ENCODE data around the gene MSH3.

Gene MSH3

GRCh38 chr5:80884086-80884813, 229.8 kb downstream of the MSH3 start:
- DNase-seq = no peak
- Histone ChIP-seq H3K79me2 (ENCODE audit: low read length) (no peaks in the 10 kb centered on the region), H3K27me3 (replicated peaks; ENCODE audit: insufficient read depth, low read length) (no peaks in the 10 kb centered on the region), H3K9ac (ENCODE audit: low read length) (no peak overlapping the region), H3K4me2 (ENCODE audit: low read depth, low read length) (no peak overlapping the region), H3K4me3 (ENCODE audit: low read length) (no peak overlapping the region), H3K4me1 (ENCODE audit: low read length) (no peaks in the 10 kb centered on the region), H2AFZ (ENCODE audit: low read length) (no peak overlapping the region), H3K9me3 (replicated peaks; ENCODE audit: insufficient read depth, low read length) (no peaks in the 10 kb centered on the region), H3K9me2 (replicated peaks; ENCODE audit: insufficient read depth, low read length) (no peaks in the 10 kb centered on the region), H3F3A (ENCODE audit: insufficient read depth, low read length) (no peaks in the 10 kb centered on the region), H3K27ac (ENCODE audit: low read length) (no peak overlapping the region), H3K36me3 (replicated peaks; ENCODE audit: insufficient read depth, low read length) (no peaks in the 10 kb centered on the region), H4K20me1 (ENCODE audit: insufficient read depth, low read length) (no peaks in the 10 kb centered on the region)
- TF ChIP-seq EZH2 (optimal IDR thresholded peaks at IDR 0.05; ENCODE audit: low read depth, low read length) (no peak), EZH2phosphoT487 (IDR thresholded peaks at IDR 0.05; ENCODE audit: low read length) (no peak), CTCF (IDR thresholded peaks at IDR 0.05; ENCODE audit: low read length) (no peak)

- Histone ChIP-seq H2AFZ (ENCODE audit: low read length) (no peak overlapping the region), H3F3A (ENCODE audit: insufficient read depth, low read length) (no peaks in the 10 kb centered on the region), H3K4me1 (ENCODE audit: low read length) (no peaks in the 10 kb centered on the region), H3K27me3 (replicated peaks; ENCODE audit: insufficient read depth, low read length) (no peaks in the 10 kb centered on the region), H3K4me3 (ENCODE audit: low read length) (no peak overlapping the region), H4K20me1 (ENCODE audit: insufficient read depth, low read length) (no peaks in the 10 kb centered on the region), H3K9ac (ENCODE audit: low read length) (no peak overlapping the region), H3K36me3 (replicated peaks; ENCODE audit: insufficient read depth, low read length) (no peaks in the 10 kb centered on the region), H3K9me3 (replicated peaks; ENCODE audit: insufficient read depth, low read length) (no peaks in the 10 kb centered on the region), H3K79me2 (ENCODE audit: low read length) (no peaks in the 10 kb centered on the region), H3K9me2 (replicated peaks; ENCODE audit: insufficient read depth, low read length) (no peaks in the 10 kb centered on the region), H3K27ac (ENCODE audit: low read length) (no peak overlapping the region), H3K4me2 (ENCODE audit: low read depth, low read length) (no peak overlapping the region)
- no peak for TF ChIP-seq CTCF (IDR thresholded peaks at IDR 0.05; ENCODE audit: low read length)
- no peak for TF ChIP-seq EZH2phosphoT487 (IDR thresholded peaks at IDR 0.05; ENCODE audit: low read length)
- TF ChIP-seq EZH2 (optimal IDR thresholded peaks at IDR 0.05; ENCODE audit: low read depth, low read length) = no peak
- DNase-seq = no peak
Observed at GRCh38 chr5:80884929-80885328, 230.5 kb downstream of the MSH3 start.

GRCh38 chr5:80885396-80886000, 231.0 kb downstream of the MSH3 start:
- Histone ChIP-seq H3K79me2 (ENCODE audit: low read length) (no peaks in the 10 kb centered on the region), H2AFZ (ENCODE audit: low read length) (no peak overlapping the region), H3K9me2 (replicated peaks; ENCODE audit: insufficient read depth, low read length) (no peaks in the 10 kb centered on the region), H4K20me1 (ENCODE audit: insufficient read depth, low read length) (no peaks in the 10 kb centered on the region), H3K4me3 (ENCODE audit: low read length) (no peak overlapping the region), H3K4me1 (ENCODE audit: low read length) (no peaks in the 10 kb centered on the region), H3K27ac (ENCODE audit: low read length) (no peak overlapping the region), H3F3A (ENCODE audit: insufficient read depth, low read length) (no peaks in the 10 kb centered on the region), H3K27me3 (replicated peaks; ENCODE audit: insufficient read depth, low read length) (no peaks in the 10 kb centered on the region), H3K9me3 (replicated peaks; ENCODE audit: insufficient read depth, low read length) (no peaks in the 10 kb centered on the region), H3K4me2 (ENCODE audit: low read depth, low read length) (no peak overlapping the region), H3K36me3 (replicated peaks; ENCODE audit: insufficient read depth, low read length) (0 out of 2 replicates have a peak, but pooled peaks cover under 1% of the 10 kb centered on the region), H3K9ac (ENCODE audit: low read length) (no peak overlapping the region)
- DNase-seq = no peak
- TF ChIP-seq EZH2 (optimal IDR thresholded peaks at IDR 0.05; ENCODE audit: low read depth, low read length) (no peak), EZH2phosphoT487 (IDR thresholded peaks at IDR 0.05; ENCODE audit: low read length) (no peak), CTCF (IDR thresholded peaks at IDR 0.05; ENCODE audit: low read length) (no peak)
